GM21737 (cell line): ENCODE measurements around the gene CACUL1.
"Not testable (repeated sequence)": the region's sequence is repeated elsewhere in the genome, so short reads cannot be mapped to it uniquely, and the experiment has no call there.

Source experiments
- ATAC-seq: cut with Tn5 transposase; IDR thresholded peaks from one replicate; pipeline ENCODE4 v1.9.1; 2021; ENCODE audit warnings: mild to moderate bottlenecking, moderate library complexity; ENCODE audit not compliant: unreplicated experiment

Gene CACUL1

GRCh38 chr10:118754556-118755423, at the start of gene CACUL1:
CACUL1 (minus strand) TSS chr10:118754970; CDS start chr10:118754762, 208 bp downstream.
- peak; percentile 95 for ATAC-seq

DNA sequence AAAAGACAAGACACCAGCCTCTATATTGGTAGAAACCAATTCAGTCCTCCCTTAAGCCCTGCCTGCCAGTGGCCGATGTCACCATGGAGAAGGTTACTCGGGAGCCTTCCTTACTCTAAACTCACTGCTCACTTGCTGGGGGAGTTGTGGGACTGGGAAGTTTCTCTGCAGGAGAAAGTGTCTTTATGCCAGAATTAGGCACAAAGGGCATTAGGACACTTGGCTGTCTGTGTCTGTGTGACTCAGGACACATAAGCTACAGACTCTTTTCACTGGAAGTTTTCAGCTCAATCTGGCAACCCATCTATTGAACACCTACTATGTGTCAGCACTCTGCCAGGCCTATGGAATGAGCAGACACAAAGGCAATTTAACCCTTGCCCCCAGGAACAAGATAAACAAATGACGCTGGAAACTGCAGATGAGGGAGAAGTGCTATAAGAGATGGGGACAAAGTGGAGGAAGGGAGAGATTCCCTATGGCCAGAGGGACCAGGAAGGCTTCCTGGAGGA, 49.5 kb upstream of the CACUL1 start:
- no peak for ATAC-seq

GRCh38 chr10:118802126-118802793, 47.5 kb upstream of the CACUL1 start:
- ATAC-seq = no peak

DNA sequence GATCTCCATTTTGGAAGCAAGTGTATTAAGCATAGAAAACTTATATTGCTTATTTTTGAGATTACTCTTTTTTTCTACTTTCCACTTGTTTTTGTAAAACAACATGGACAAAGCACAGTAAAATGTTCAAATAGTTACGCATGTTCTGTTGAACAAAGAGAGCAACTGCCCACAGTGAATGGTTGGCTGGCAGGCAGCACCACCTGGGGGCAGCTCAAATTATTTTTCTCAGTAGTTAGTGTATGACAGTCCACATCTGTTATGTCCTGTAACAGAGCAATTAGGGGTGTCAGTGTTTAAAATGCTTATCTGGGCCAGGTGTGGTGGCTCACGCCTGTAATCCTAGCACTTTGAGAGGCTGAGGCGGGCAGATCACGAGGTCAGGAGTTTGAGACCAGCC, 46.1 kb upstream of the CACUL1 start:
- no peak for ATAC-seq

DNA sequence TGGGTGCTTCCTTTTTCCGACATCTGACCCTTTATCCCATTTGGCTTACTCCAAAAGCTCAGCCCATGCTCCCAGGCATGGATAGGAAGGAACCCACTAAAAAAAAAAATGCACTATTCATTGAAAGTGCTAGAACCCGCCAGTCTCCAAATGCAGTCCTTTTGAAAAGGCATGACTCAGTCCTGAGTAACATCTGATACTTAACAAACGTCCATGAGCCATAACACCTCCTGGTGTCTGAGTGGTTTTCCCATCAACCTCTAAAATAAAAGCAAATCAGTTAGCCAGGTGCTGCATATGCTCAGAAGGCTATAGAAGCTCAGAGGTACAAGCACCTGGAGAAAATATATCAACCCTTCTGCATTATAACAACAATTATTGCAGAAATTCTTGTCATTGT, 45.0 kb upstream of the CACUL1 start:
- ATAC-seq = no peak

GRCh38 chr10:118798231-118798662, 43.5 kb upstream of the CACUL1 start:
- no peak for ATAC-seq

DNA sequence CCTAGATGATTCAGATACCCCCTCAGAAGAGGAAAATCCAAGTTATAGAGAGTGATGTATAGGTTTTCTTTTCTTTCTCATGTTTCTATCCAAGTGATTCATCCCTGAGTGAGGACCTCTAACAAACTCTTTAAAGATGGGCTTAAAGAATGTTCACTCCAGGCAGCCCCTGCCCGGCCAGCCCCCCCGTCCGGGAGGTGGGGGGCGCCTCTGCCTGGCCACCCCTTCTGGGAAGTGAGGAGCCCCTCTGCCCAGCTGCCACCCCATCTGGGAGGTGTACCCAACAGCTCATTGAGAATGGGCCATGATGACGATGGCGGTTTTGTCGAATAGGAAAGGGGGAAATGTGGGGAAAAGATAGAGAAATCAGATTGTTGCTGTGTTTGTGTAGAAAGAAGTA, 40.2 kb upstream of the CACUL1 start:
- not testable (repeated sequence) for ATAC-seq

- no peak for ATAC-seq
Measured at GRCh38 chr10:118793545-118793944, 38.8 kb upstream of the CACUL1 start.

DNA sequence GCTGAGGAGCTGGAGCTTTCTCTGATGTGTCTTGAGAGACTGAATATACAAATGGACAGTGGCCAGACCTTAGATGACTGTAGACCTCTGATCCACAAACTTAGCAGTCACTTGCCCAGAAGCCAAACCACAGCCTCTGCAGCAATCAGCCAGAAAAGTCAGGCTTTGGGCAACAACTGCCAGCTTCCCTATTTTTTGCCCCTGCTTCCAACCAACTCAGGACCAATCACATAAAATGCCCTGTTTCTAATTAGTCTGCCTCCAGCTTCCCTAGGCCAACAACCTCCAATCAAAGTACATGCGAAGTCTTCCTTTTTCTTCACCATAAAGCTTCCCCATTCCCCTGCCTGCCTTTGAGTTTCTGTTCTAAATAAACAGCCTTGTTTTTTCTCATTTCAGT, 37.8 kb upstream of the CACUL1 start:
- ATAC-seq = no peak

GRCh38 chr10:118790058-118790457, 35.3 kb upstream of the CACUL1 start:
- ATAC-seq = no peak

- ATAC-seq = no peak
Measured at GRCh38 chr10:118785551-118785950, 30.8 kb upstream of the CACUL1 start.

DNA sequence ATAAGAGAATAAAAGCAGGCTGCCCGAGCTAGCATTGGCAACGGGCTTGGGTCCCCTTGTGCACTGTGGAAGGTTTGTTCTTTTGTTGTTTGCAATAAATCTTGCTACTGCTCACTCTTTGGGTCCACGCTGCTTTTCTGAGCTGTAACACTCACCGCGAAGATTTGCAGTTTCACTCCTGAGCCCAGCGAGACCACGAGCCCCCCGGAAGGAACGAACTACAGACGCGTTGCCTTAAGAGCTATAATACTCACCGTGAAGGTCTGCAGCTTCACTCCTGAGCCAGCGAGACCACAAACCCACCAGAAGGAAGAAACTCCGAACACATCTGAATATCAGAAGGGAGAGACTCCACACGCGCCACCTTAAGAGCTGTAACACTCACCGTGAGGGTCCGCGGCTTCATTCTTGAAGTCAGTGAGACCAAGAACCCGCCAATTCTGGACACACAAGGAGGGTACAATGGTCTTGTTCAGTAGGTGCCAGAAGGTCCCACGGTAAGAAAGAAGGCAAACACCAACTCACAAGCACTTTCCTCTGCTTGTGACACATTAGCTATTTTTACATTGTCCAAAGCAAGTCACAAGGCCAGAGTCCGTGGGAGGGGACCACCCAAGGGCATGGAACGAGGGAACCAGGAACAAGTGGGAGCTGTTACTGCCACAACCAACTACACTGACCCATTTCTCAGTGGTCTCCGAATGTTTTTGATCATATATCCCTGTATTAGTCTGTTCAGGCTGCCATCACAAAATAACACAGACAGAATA, 29.2 kb upstream of the CACUL1 start:
- no peak for ATAC-seq

GRCh38 chr10:118782916-118783465, 28.2 kb upstream of the CACUL1 start:
- not testable (repeated sequence) for ATAC-seq

- ATAC-seq = no peak
Measured at GRCh38 chr10:118781541-118781940, 26.8 kb upstream of the CACUL1 start.

GRCh38 chr10:118778727-118779126, 24.0 kb upstream of the CACUL1 start:
- no peak for ATAC-seq

- ATAC-seq = no peak
Measured at GRCh38 chr10:118776960-118777359, 22.2 kb upstream of the CACUL1 start.

DNA sequence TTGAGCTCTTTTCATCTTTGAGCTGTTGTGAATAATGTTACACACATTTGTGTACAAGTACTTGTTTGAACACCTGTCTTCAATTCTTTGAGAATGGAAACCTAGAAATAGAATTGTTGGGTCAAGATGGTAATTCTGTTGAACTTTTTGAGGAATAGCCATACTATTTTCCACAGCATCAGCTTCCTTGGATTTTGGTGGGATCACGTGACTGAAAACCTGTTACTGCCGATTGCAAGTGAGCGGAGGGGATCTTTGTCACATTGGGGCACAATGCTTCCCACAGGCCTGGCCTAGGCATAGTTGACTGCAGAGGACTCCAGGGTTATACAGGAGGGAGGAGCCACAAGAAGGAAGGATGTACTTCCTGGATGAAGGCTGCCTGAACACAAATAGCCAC, 21.3 kb upstream of the CACUL1 start:
- ATAC-seq = no peak

- ATAC-seq = no peak
Measured at GRCh38 chr10:118775478-118775877, 20.7 kb upstream of the CACUL1 start.

GRCh38 chr10:118773041-118773440, 18.3 kb upstream of the CACUL1 start:
- ATAC-seq = no peak

DNA sequence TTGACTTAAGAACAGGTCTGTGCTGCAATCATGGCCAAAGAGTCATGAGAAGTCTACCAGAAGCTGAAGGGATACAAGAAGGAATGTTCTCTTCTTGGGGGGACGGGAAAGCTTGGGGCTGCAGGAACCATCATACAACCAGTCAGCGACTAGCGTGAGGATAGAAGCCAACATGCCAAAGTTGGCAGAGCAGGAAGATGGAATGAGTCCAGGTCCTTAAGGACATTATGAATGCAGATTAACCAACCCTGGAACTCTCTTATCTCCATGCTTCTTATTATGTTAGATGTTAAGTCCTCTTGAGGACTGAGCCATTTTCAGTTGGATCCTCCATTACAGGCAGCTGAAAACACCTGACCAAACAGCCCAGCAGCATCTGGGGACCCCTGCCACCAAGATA, 17.2 kb upstream of the CACUL1 start:
- no peak for ATAC-seq
